Bronchial epithelial cell (primary cell): ENCODE data around the gene DUSP10. TPM values are rescaled to one million over a fixed set of nuclear protein-coding genes. Genes with fewer than 3 reads are reported as not detected.

ENCODE experiments used
- DNase-seq: peaks from one replicate; pipeline ENCODE4 v3.0.0-alpha.2; 2010; ENCODE audit warnings: low read depth
- FAIRE-seq: peaks from 2 replicates; lab custom pipeline; 2011; peaks lifted over from hg19 to GRCh38; lab: Jason Lieb, UNC
- H3K27me3 ChIP-seq: 2 replicates; pipeline ENCODE4 v1.5.1; 2011; ENCODE audit warnings: low read length; ENCODE audit not compliant: control insufficient read depth, insufficient read depth
- H3K36me3 ChIP-seq: 2 replicates; pipeline ENCODE4 v1.5.1; 2011; ENCODE audit warnings: low read length; ENCODE audit not compliant: control insufficient read depth, insufficient read depth
- H3K4me3 ChIP-seq: 2 replicates; pipeline ENCODE4 v1.5.1; 2011; ENCODE audit warnings: mild to moderate bottlenecking, low read depth, low read length, control low read depth
- total RNA-seq: library from RNA; depleted of rRNA; stranded (reverse); fragments of >200 nt; gene quantifications from 2 replicates; pipeline ENCODE4 v1.2.1, GENCODE V29; 2014
- TF ChIP-seq, protein P1 (sequence below): IDR thresholded peaks from 2 replicates; pipeline ENCODE4 v1.5.1; 2011; ENCODE audit warnings: mild to moderate bottlenecking, moderate library complexity, low read length, control low read depth, inconsistent platforms; ENCODE audit not compliant: insufficient read depth, severe bottlenecking

The DUSP10 gene
- total RNA-seq, 1 donor from 2014 or later: 36.6 TPM

DNA sequence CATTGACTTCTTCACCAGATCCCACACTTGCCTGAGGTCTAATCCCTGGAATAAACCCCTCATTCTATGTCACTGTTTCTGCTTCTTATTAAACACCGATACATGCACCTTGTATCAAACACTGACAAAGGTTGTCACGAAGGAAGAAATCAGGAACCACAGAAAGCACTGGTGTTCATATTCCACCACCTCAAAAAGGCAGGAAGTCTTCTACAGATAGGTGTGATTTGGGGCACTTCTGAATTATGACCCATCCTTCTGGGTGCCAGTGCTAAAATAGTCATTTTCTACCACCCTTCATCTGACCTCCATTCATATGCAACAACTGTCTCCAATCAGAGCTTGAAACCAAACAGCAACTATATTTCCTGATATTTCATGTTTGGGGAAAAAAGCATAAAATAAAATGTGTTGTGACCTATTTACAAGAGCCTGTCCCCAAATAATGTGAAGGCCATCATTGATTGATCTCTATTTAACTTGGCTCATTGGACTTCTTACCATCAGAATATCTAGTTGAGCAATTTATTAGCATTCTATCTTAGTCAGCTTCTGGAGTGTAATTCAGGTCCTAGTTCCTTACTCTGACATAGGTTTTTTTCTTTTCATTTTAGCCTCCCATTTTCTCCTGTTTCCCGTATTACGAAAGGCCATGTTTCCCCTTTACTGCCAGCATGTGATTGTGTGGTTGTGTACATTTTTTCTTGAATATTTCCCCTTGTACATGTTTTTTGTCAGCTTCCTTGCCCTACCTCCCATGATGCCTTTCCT is 43.1 kb downstream of the DUSP10 start:
- FAIRE-seq: no peak
- no peaks in the 10 kb centered on the region for H3K27me3 ChIP-seq
- TF ChIP-seq, protein P1, sequence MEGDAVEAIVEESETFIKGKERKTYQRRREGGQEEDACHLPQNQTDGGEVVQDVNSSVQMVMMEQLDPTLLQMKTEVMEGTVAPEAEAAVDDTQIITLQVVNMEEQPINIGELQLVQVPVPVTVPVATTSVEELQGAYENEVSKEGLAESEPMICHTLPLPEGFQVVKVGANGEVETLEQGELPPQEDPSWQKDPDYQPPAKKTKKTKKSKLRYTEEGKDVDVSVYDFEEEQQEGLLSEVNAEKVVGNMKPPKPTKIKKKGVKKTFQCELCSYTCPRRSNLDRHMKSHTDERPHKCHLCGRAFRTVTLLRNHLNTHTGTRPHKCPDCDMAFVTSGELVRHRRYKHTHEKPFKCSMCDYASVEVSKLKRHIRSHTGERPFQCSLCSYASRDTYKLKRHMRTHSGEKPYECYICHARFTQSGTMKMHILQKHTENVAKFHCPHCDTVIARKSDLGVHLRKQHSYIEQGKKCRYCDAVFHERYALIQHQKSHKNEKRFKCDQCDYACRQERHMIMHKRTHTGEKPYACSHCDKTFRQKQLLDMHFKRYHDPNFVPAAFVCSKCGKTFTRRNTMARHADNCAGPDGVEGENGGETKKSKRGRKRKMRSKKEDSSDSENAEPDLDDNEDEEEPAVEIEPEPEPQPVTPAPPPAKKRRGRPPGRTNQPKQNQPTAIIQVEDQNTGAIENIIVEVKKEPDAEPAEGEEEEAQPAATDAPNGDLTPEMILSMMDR: no peak

DNA sequence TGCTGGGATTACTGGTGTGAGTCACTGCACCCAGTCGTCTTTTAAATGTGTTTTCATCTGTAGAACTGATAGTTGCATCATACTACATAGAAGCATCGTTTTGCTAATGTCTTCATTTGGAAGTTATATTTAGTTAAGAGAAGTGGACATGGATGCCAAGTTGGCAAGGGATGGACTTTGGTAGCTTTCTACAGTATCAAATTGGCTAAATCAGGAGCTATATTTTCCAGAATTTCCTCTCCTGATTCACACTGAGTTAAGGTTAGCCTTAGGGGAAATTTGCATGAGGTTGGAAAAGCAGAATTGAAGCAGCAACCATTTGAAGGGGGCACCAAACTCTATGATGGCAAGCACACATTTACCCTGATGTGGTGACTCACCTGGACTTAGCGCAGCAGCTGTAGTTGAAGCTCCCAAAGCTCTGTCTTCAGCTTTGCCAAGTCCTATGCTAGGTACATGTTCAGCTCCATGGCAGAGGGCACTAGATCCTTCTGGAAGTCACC is 43.9 kb downstream of the DUSP10 start:
- TF ChIP-seq, protein P1: no peak
- H3K27me3 ChIP-seq: no peaks in the 10 kb centered on the region
- no peak overlapping the region for H3K4me3 ChIP-seq
- peak; percentile 72 for FAIRE-seq
- H3K36me3 ChIP-seq: peaks cover 4% of the 10 kb centered on the region
- peak; percentile 18 for DNase-seq

More for the DNA sequence above, 43.1 kb downstream of the DUSP10 start:
- Histone ChIP-seq H3K4me3 (no peak overlapping the region), H3K36me3 (peaks cover 4% of the 10 kb centered on the region)
- DNase-seq: no peak

DNA sequence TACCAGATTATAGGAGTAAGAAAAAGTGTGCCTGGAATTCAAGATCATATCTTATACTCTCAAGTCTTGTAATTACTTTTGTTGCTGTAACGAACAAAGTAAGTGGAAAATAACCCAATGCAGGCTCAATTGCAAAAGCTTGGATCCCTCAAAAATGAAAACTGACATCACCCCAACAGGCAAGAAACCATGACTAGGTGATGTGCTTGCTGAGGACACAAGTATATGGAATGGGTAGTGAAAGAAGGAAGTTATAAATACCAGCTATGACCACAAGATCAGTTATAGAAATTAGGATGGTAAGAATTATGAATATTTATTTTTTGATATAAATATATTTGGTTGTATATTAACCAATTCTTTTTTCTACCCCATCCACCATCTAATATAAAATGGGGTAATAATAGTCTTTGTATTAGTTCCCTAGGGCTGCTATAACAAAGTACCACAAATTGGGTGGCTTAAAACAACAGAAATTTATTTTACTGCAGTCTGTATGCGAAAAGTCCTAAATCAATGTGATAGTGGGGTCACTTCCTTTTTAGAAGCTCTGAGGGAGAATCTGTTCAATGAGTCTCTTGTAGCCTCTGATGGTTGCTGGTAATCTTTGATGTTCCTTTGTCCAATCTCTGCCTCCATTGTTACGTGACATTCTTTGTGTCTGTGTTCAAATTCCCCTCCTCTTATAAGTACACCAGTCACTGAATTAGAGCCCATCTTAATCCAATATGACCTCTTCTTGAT is 45.0 kb downstream of the DUSP10 start:
- peaks cover 1% of the 10 kb centered on the region for H3K36me3 ChIP-seq
- no peak overlapping the region for H3K4me3 ChIP-seq
- no peaks in the 10 kb centered on the region for H3K27me3 ChIP-seq
- DNase-seq: no peak
- no peak for FAIRE-seq
- TF ChIP-seq, protein P1: no peak

DNA sequence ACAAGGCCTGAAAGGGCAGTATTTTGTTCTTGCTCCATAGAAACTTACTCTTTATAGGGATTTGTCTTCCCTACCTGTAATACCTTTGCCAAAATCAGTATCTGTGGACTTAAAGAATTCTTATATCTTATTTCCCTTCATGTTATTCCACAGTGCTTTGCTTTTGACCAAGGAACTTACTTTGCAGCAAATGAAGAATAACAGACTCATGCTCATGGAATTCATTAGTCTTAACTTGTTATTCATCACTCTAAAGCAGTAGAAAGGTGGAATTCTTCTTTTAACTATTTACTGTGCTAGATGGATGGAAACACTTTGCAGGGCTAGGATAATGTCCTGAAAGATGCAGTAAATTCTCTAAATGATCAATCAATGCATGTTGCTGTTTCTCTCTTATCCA is 45.9 kb downstream of the DUSP10 start:
- FAIRE-seq: no peak
- peak; percentile 47 for DNase-seq
- TF ChIP-seq, protein P1: no peak
- no peaks in the 10 kb centered on the region for H3K27me3 ChIP-seq
- H3K36me3 ChIP-seq: peaks cover under 1% of the 10 kb centered on the region
- H3K4me3 ChIP-seq: no peak overlapping the region

DNA sequence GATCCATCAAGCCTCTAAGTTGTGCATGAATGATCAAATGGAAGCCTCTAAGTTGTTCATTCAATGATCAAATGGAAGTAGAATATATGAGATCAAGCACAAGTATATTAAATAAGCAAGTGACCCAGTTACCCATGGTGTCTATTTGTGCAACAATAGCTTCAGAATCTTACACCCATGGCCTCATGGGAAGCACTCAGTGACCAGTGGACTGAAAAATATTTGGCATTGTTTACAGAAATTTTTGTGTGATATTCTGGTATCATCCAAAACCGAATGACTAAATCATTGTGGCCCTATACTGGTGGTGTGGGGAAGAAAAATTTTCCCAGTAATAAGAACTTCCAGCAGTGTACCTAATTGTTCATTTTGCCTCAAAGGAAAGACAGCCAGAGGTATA is 46.6 kb downstream of the DUSP10 start:
- TF ChIP-seq, protein P1: no peak
- H3K27me3 ChIP-seq: no peaks in the 10 kb centered on the region
- no peaks in the 10 kb centered on the region for H3K36me3 ChIP-seq
- no peak overlapping the region for H3K4me3 ChIP-seq
- FAIRE-seq (no peak), DNase-seq (no peak)
